H1 (cell line): ENCODE data around the gene FCMR. TPM values are rescaled to one million over a fixed set of nuclear protein-coding genes. Genes with fewer than 3 reads are reported as not detected.

Experiments used
- CTCF ChIA-PET: fragments of 300-600 bp; sonication (Branson Sonifier 250); formaldehyde crosslinking; loops from one replicate; lab custom pipeline; 2021; ENCODE audit not compliant: partially characterized antibody; lab: Charles Lee
- POLR2A ChIA-PET: fragments of 300-600 bp; sonication (Branson Sonifier 250); formaldehyde crosslinking; loops from one replicate; lab custom pipeline; 2021; ENCODE audit warnings: inconsistent platforms; ENCODE audit not compliant: partially characterized antibody; lab: Charles Lee
- DNase-seq, 2 experiments: peaks; one replicate each; pipeline versions ENCODE4 v3.0.0 to v3.0.0-alpha.2; 2010 to 2022; ENCODE audit warnings: low spot score in 2 of 2, low read depth in 1 of 2, mixed read lengths in 1 of 2
- FAIRE-seq: peaks from 2 replicates; lab custom pipeline; 2011; peaks lifted over from hg19 to GRCh38; lab: Jason Lieb, UNC
- H2AFZ ChIP-seq: 2 replicates; pipeline ENCODE4 v1.8.1; 2012; ENCODE audit warnings: low read length, inconsistent platforms
- H2AK5ac ChIP-seq: 2 replicates; pipeline ENCODE4 v1.6.1; 2013; ENCODE audit warnings: low read depth, low read length
- H2BK120ac ChIP-seq: replicated peaks from 2 replicates; pipeline ENCODE3; 2013; ENCODE audit warnings: low read depth, low read length, inconsistent platforms
- H2BK12ac ChIP-seq: 2 replicates; pipeline ENCODE4 v1.6.1; 2013; ENCODE audit warnings: low read depth, low read length
- H2BK15ac ChIP-seq: 2 replicates; pipeline ENCODE4 v1.6.1; 2013; ENCODE audit warnings: low read length
- H2BK20ac ChIP-seq: 2 replicates; pipeline ENCODE4 v1.6.1; 2013; ENCODE audit warnings: low read length
- H2BK5ac ChIP-seq: 2 replicates; pipeline ENCODE4 v1.6.1; 2013; ENCODE audit warnings: low read depth, low read length
- H3K14ac ChIP-seq: 2 replicates; pipeline ENCODE4 v1.6.1; 2013; ENCODE audit warnings: inconsistent platforms; ENCODE audit not compliant: insufficient read length
- H3K18ac ChIP-seq: 2 replicates; pipeline ENCODE4 v1.6.1; 2013; ENCODE audit warnings: low read length; ENCODE audit errors: extremely low read depth
- H3K23ac ChIP-seq: 2 replicates; pipeline ENCODE4 v1.6.1; 2013; ENCODE audit warnings: inconsistent platforms; ENCODE audit not compliant: insufficient read length
- H3K23me2 ChIP-seq: 2 replicates; pipeline ENCODE4 v1.6.1; 2013; ENCODE audit warnings: low read depth, low read length
- H3K27ac ChIP-seq: 2 replicates; pipeline ENCODE4 v1.6.1; 2011; ENCODE audit warnings: low read depth, low read length, inconsistent platforms
- H3K27me3 ChIP-seq, 4 experiments: replicated peaks in 1 of 4; 1 replicate in 1 of 4; 2 replicates in 3 of 4; pipeline versions ENCODE4 v1.6.1 to v1.8.1; 2011 to 2013; ENCODE audit warnings: low read length in 3 of 4, mild to moderate bottlenecking in 3 of 4, inconsistent platforms in 2 of 4, mixed read lengths in 2 of 4, moderate library complexity in 1 of 4; ENCODE audit not compliant: control insufficient read depth in 3 of 4, insufficient read depth in 3 of 4; ENCODE audit errors: extremely low read depth in 1 of 4
- H3K36me3 ChIP-seq, 4 experiments: 2 replicates each; pipeline versions ENCODE4 v1.6.1 to v1.8.1; 2011 to 2013; ENCODE audit warnings: mild to moderate bottlenecking in 4 of 4, low read length in 3 of 4, moderate library complexity in 2 of 4, control low read depth in 1 of 4, inconsistent platforms in 1 of 4; ENCODE audit not compliant: insufficient read depth in 4 of 4, control insufficient read depth in 2 of 4
- H3K4ac ChIP-seq: replicated peaks from 2 replicates; pipeline ENCODE3; 2013; ENCODE audit warnings: low read length, low read depth, mixed read lengths, inconsistent platforms; ENCODE audit not compliant: insufficient read length
- H3K4me1 ChIP-seq, 4 experiments: replicated peaks in 1 of 4; 1 replicate in 1 of 4; 2 replicates in 3 of 4; pipeline versions ENCODE4 v1.6.1 to v1.8.1; 2011 to 2013; ENCODE audit warnings: low read length in 3 of 4, inconsistent platforms in 2 of 4, mixed read lengths in 1 of 4; ENCODE audit not compliant: insufficient read depth in 4 of 4, control insufficient read depth in 3 of 4
- H3K4me2 ChIP-seq, 2 experiments: 2 replicates each; pipeline versions ENCODE4 v1.6.1 to v1.8.1; 2011 to 2013; ENCODE audit warnings: low read depth in 2 of 2, low read length in 2 of 2, control low read depth in 1 of 2, inconsistent platforms in 1 of 2, mild to moderate bottlenecking in 1 of 2; ENCODE audit not compliant: insufficient read depth in 1 of 2
- H3K4me3 ChIP-seq, 4 experiments: fragments of 200-600, 300-600 bp in 1 of 4; sonication (generic), shearing (Covaris generic), sonication (Bioruptor Twin) in 1 of 4; 2 replicates each; pipeline versions ENCODE4 v1.5.1 to v1.8.1; 2011 to 2016; ENCODE audit warnings: low read length in 4 of 4, low read depth in 3 of 4, control low read depth in 2 of 4, inconsistent platforms in 2 of 4, mild to moderate bottlenecking in 2 of 4, mixed read lengths in 1 of 4, moderate library complexity in 1 of 4; ENCODE audit not compliant: insufficient read depth in 2 of 4; ENCODE audit errors: extremely low read depth in 1 of 4
- H3K56ac ChIP-seq: replicated peaks from 2 replicates; pipeline ENCODE3; 2013; ENCODE audit warnings: low read depth, mild to moderate bottlenecking, mixed read lengths, low read length, inconsistent platforms; ENCODE audit not compliant: insufficient read length
- H3K79me1 ChIP-seq: 2 replicates; pipeline ENCODE4 v1.6.1; 2013; ENCODE audit warnings: low read depth, low read length, control low read depth
- H3K79me2 ChIP-seq, 2 experiments: 2 replicates each; pipeline versions ENCODE4 v1.6.1 to v1.8.1; 2012 to 2013; ENCODE audit warnings: low read length in 2 of 2, mild to moderate bottlenecking in 2 of 2, inconsistent platforms in 1 of 2; ENCODE audit not compliant: insufficient read depth in 2 of 2, control insufficient read depth in 1 of 2
- H3K9ac ChIP-seq, 4 experiments: replicated peaks in 1 of 4; 1 replicate in 1 of 4; 2 replicates in 3 of 4; pipeline versions ENCODE4 v1.6.1 to v1.8.1; 2011 to 2013; ENCODE audit warnings: low read depth in 3 of 4, low read length in 3 of 4, control low read depth in 2 of 4, mild to moderate bottlenecking in 2 of 4, moderate library complexity in 2 of 4, inconsistent platforms in 1 of 4; ENCODE audit errors: extremely low read depth in 1 of 4
- H3K9me3 ChIP-seq, 2 experiments: 2 replicates each; pipeline versions ENCODE4 v1.6.1 to v1.8.1; 2012 to 2013; ENCODE audit warnings: mild to moderate bottlenecking in 2 of 2, moderate library complexity in 2 of 2, control low read depth in 1 of 2, inconsistent platforms in 1 of 2, low read depth in 1 of 2, low read length in 1 of 2, mixed read lengths in 1 of 2; ENCODE audit not compliant: insufficient read depth in 2 of 2
- H4K20me1 ChIP-seq, 2 experiments: replicated peaks in 1 of 2; 2 replicates each; pipeline versions ENCODE3 to v1.8.1; 2011 to 2013; ENCODE audit warnings: inconsistent platforms in 2 of 2, low read length in 2 of 2, mild to moderate bottlenecking in 1 of 2; ENCODE audit not compliant: insufficient read depth in 2 of 2, control insufficient read depth in 1 of 2
- H4K5ac ChIP-seq: 2 replicates; pipeline ENCODE4 v1.6.1; 2013; ENCODE audit warnings: low read length, low read depth, mixed read lengths, inconsistent platforms; ENCODE audit not compliant: insufficient read length
- H4K8ac ChIP-seq: 2 replicates; pipeline ENCODE4 v1.8.0; 2013; ENCODE audit warnings: mild to moderate bottlenecking, moderate library complexity, low read length, inconsistent platforms; ENCODE audit not compliant: insufficient read depth; ENCODE audit errors: extremely low read depth
- H4K91ac ChIP-seq: replicated peaks from 2 replicates; pipeline ENCODE3; 2013; ENCODE audit warnings: low read length, mixed read lengths, inconsistent platforms; ENCODE audit not compliant: insufficient read length
- RNF2 ChIP-seq: fragments of 200-900, 300-1000 bp; sonication (generic); IDR thresholded peaks from 2 replicates; pipeline ENCODE4 v1.7.1; 2016; ENCODE audit warnings: borderline replicate concordance, low read depth, mild to moderate bottlenecking, antibody characterized with exemption, low read length; ENCODE audit not compliant: poor library complexity, severe bottlenecking; ENCODE audit errors: missing control alignments
- SP2 ChIP-seq: IDR thresholded peaks from 2 replicates; pipeline ENCODE4 v1.6.1; 2012; ENCODE audit warnings: mild to moderate bottlenecking, low read length, inconsistent platforms
- ZNF274 ChIP-seq: IDR thresholded peaks from 2 replicates; pipeline ENCODE4 v1.7.0; 2012; ENCODE audit warnings: low read length, borderline replicate concordance; ENCODE audit errors: extremely low read depth
- WGBS, 2 experiments: shearing (Covaris generic) in 1 of 2; methylation state at CpG; one replicate each; pipeline versions ENCODE4 v1.1.6 to v1.1.7; 2013 to 2015; ENCODE audit warnings: low lambda C conversion rate in 2 of 2, mixed read lengths in 2 of 2, inconsistent platforms in 1 of 2, low coverage in 1 of 2, missing lambda C conversion rate in 1 of 2; ENCODE audit not compliant: insufficient replicate concordance in 2 of 2, insufficient coverage in 1 of 2, insufficient read length in 1 of 2; ENCODE audit errors: extremely low coverage in 1 of 2, missing lambda C conversion rate in 1 of 2; 5-methylcytosine and 5-hydroxymethylcytosine counted together
- polyA plus RNA-seq, 7 experiments: library from polyadenylated mRNA; depleted of rRNA in 3 of 7; stranded (reverse) in 5 of 7; unstranded in 2 of 7; fragments of >200 nt in 5 of 7; fragments of 200-250 nt in 2 of 7; gene quantifications; 1 replicate in 5 of 7; 2 replicates in 1 of 7; 4 replicates in 1 of 7; pipeline versions ENCODE4 v1.2.1 to v1.2.3, GENCODE V29; 2011 to 2013; ENCODE audit warnings: missing spikeins in 2 of 7, mixed read lengths in 2 of 7
- total RNA-seq: library from RNA; stranded (reverse); fragmentation: NEBNext Ultra II Directional; extraction: Animal tissue kit (Norgen Biotek cat#: 25700); gene quantifications from 2 replicates; pipeline ENCODE4 v1.2.1, GENCODE V29; 2021

Gene FCMR
- total and polyA plus RNA-seq, 2 of the 8 experiments (the other 6 are each of a cell fraction or from before 2014, with no cell fraction given): 0.53 TPM; not detected in 1

DNA sequence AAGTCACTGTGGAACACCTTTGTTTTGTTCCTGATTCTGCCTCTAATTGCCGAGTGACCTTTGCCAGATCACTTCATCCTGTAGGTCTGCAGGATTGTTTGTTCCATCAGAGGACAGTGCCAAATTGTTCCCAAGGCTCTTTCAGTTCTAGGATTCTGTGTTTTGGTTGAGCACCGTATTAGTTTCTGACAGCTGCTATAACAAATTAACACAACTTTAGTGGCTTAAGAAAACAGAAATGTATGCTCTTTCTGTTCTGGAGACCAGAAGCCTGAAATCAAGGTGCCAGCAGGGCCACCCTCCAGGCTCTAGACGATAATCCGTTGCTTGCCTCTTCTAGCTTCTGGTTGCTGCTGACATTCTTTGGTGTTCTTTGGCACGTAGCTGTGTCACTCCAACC lies 27.9 kb upstream of the FCMR start:
- TF ChIP-seq ZNF274: no peak
- TF ChIP-seq RNF2: no peak
- no peak for TF ChIP-seq SP2
- no peak for FAIRE-seq
- POLR2A ChIA-PET: no interaction called here

More for the DNA sequence above, 27.9 kb upstream of the FCMR start:
- H3K79me2 ChIP-seq: no peaks in the 10 kb centered on the region
- no peaks in the 10 kb centered on the region for H3K9me3 ChIP-seq
- no peak overlapping the region for H3K4me2 ChIP-seq
- H4K91ac ChIP-seq: no peak overlapping the region
- no peak for DNase-seq
- CTCF ChIA-PET: interaction anchor here (1.5 to 13.6 kb wide), 4 partner anchors 9 to 37 kb away, joined by 3 to 226 read pairs (median 5); no protein-coding TSS in a partner anchor
- H3K56ac ChIP-seq: no peak overlapping the region
- whole genome bisulfite sequencing, 2 experiments: 85% methylated on average over 5 of the region's 5 CpGs; no CpG with 5 or more reads in 1 of the 2 experiments
- no peak overlapping the region for H3K27ac ChIP-seq
- H3K18ac ChIP-seq: no peak overlapping the region
- H3K36me3 ChIP-seq: no peaks in the 10 kb centered on the region
- H2BK15ac ChIP-seq: no peak overlapping the region
- no peak overlapping the region for H2BK5ac ChIP-seq
- no peak overlapping the region for H2BK12ac ChIP-seq
- H3K4me1 ChIP-seq: no peaks in the 10 kb centered on the region; a peak in 1 of 7 replicates
- H4K8ac ChIP-seq: no peak overlapping the region
- H3K4me3 ChIP-seq: no peak overlapping the region
- H2BK120ac ChIP-seq: no peak overlapping the region
- no peak overlapping the region for H2AK5ac ChIP-seq
- no peak overlapping the region for H3K23ac ChIP-seq
- H3K79me1 ChIP-seq: no peaks in the 10 kb centered on the region
- no peak overlapping the region for H2AFZ ChIP-seq
- H4K5ac ChIP-seq: no peak overlapping the region
- no peak overlapping the region for H3K9ac ChIP-seq
- no peak overlapping the region for H3K4ac ChIP-seq
- H3K23me2 ChIP-seq: no peaks in the 10 kb centered on the region
- no peaks in the 10 kb centered on the region for H3K27me3 ChIP-seq
- no peak overlapping the region for H3K14ac ChIP-seq
- H2BK20ac ChIP-seq: no peak overlapping the region
- H4K20me1 ChIP-seq: no peaks in the 10 kb centered on the region
